Fibroblast of lung (primary cell): Measurements from ENCODE around the gene INPPL1.

Source experiments
- EZH2 ChIP-seq: IDR thresholded peaks from 2 replicates; pipeline ENCODE4 v1.5.1; 2012; ENCODE audit warnings: low read length, control low read depth, mild to moderate bottlenecking; ENCODE audit errors: missing control alignments
- TF ChIP-seq, protein P1 (sequence below), 2 donors: IDR thresholded peaks in 1 of 2; conservative IDR thresholded peaks in 1 of 2; 1 replicate in 1 of 2; 2 replicates in 1 of 2; pipeline ENCODE4 v1.5.1; 2011 to 2012; ENCODE audit warnings: low read length in 2 of 2, control low read depth in 1 of 2, inconsistent platforms in 1 of 2, low read depth in 1 of 2, mild to moderate bottlenecking in 1 of 2

DNA sequence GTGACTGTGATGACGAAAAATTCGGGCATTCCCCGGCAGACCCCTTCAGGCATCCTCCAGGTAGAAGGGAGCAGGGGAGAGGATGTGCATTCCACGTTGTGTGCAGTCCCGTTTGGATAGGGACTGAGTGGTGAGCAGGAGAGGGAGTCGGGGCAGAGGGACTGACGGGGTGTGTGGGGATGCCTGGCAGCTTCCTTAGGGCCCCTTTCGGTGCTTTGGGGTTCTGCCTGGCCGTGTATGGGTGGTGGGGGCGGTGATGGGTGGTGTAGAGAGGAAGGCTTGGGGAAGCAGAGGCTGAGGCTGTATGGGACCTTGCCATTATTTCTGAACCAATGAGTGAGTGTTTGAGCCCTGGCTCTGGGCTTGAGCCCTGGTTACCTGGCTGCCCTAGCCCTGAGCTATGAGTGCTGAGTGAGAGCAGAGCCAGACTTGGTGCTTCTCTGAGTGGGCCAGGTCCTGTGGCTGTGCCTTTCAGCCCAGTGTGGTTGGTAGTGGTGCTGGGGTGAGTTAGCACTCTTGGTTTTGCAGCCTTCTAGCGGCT is 914 bp downstream of the INPPL1 start:
- TF ChIP-seq, protein P1, sequence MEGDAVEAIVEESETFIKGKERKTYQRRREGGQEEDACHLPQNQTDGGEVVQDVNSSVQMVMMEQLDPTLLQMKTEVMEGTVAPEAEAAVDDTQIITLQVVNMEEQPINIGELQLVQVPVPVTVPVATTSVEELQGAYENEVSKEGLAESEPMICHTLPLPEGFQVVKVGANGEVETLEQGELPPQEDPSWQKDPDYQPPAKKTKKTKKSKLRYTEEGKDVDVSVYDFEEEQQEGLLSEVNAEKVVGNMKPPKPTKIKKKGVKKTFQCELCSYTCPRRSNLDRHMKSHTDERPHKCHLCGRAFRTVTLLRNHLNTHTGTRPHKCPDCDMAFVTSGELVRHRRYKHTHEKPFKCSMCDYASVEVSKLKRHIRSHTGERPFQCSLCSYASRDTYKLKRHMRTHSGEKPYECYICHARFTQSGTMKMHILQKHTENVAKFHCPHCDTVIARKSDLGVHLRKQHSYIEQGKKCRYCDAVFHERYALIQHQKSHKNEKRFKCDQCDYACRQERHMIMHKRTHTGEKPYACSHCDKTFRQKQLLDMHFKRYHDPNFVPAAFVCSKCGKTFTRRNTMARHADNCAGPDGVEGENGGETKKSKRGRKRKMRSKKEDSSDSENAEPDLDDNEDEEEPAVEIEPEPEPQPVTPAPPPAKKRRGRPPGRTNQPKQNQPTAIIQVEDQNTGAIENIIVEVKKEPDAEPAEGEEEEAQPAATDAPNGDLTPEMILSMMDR (conservative IDR thresholded peaks at IDR 0.05 in 1 of 2, IDR thresholded peaks at IDR 0.05 in 1 of 2; ENCODE audit: low read depth in 1 of 2, low read length in 2 of 2), result no peak
- TF ChIP-seq EZH2, result no peak
